Aortic smooth muscle cell (primary cell): ENCODE results near the gene PKMYT1. TPM values are rescaled to one million over a fixed set of nuclear protein-coding genes. Genes with fewer than 3 reads are reported as not detected.

Source experiments
- total RNA-seq: library from RNA; depleted of rRNA; stranded (reverse); fragments of >200 nt; gene quantifications from 2 replicates; pipeline ENCODE4 v1.2.3, GENCODE V29; 2014

The PKMYT1 gene
- 3.4 and 5.9 TPM in 2 replicates for total RNA-seq

DNA sequence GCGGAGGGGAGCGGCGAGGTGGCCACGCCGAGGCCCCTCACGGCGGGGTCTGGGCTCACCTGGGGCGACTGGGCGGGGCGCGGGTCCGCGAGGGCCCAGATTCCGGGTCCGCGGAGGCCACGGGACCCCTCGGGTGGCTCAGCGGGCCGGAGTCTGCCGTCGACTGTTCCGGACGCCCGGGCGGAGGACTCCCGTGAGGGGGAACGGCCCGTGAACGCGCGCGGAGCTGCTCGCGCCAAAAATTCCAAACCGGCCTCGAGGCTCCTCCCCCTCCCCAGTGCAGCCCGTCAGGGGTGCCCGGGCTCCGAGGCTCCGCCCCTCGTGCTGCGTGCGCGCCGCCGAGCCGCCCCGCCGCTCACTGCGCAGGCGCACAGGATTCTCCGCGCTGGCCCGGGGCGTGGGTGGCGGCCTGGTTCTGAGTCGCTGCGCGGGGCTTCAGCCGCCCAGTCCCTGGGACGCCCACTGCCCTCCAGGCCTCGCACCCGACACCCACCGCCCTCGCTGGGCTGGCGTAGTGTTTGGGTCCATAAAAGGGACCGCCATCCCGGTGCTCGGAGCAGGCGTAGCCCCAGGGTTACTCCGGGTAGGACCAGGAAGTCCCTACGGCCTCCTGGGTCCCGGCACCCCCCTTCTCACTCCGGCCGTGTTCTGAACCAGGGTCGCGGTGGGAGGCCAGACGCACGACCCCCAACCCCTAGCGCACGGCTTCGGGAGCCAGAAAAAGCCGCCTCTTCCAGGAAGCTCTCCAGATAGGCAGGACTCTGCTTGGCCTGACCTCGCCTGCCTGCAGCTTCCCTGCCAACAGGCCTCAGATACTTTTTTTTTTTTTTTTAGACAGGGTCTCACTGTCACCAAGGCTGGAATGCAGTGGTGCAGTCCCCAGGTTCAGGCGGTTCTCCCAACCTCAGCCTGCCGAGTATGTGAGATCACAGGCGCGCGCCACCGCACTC is at the start of gene PKMYT1:
Gene PKMYT1 (minus strand): TSS at position 220 of the 950 bp plus-strand sequence. CDS start 789 bp downstream, outside the sequence.

DNA sequence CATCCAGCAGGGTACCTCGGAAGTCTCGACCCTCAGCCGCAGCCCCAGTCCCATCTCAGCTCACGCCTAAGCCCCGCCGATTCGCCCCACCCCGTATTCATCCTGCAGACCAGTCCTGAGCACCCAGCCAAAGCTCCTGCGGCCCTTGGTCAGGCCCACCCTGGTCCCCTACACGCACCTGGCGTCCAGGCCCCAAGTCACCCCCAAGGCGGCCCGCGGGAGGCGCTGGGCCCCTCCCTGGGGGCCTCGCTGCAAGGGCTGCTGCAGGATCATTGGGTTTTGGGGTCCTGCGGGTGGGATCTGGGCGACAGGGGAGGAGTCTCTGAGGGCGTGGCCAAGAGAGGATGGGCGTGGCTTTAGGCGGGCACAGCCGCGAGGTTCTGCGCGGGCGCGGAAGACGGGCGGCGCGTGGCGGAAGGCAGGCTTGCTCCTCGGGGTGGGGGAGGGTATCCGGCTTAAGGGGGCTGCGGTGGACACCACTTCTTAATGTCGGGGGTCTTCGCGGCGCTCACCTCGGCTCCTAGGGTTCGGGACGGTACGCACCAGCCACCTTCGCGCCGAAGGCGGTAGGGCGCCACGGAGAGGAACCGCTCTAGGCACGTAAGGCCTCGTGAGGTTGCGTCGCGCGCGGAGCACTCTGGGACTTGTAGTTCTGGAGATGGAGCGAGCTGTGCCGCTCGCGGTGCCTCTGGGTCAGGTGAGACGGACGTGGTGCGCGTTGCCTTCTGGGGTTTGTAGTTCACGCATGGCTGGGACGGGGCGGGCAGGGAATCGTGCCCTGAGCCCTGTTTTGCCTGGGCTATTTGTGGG is 43.6 kb upstream of the PKMYT1 start, which contains the start of the genes HCFC1R1 and THOC6:
Gene HCFC1R1 (minus strand): TSS at position 274 of the 810 bp plus-strand sequence. CDS start 1 bp downstream, at position 273.
Gene THOC6 (plus strand): TSS at position 367 of the 810 bp plus-strand sequence. CDS start 292 bp downstream, at position 659.

DNA sequence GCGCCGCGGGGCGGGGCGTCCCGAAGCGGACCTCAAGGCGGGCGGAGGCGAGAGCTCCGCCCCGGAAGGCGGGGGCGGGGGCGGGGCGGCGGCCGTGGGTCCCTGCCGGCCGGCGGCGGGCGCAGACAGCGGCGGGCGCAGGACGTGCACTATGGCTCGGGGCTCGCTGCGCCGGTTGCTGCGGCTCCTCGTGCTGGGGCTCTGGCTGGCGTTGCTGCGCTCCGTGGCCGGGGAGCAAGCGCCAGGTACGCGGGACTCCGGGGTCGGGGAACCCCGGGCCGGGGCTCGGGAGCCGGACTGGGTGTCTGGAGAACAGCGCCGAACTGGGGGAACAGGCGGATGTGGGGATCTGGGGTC is 40.0 kb upstream of the PKMYT1 start, which contains the start of gene TNFRSF12A:
Gene TNFRSF12A (plus strand): TSS at position 122 of the 357 bp plus-strand sequence. CDS start 30 bp downstream, at position 152.

DNA sequence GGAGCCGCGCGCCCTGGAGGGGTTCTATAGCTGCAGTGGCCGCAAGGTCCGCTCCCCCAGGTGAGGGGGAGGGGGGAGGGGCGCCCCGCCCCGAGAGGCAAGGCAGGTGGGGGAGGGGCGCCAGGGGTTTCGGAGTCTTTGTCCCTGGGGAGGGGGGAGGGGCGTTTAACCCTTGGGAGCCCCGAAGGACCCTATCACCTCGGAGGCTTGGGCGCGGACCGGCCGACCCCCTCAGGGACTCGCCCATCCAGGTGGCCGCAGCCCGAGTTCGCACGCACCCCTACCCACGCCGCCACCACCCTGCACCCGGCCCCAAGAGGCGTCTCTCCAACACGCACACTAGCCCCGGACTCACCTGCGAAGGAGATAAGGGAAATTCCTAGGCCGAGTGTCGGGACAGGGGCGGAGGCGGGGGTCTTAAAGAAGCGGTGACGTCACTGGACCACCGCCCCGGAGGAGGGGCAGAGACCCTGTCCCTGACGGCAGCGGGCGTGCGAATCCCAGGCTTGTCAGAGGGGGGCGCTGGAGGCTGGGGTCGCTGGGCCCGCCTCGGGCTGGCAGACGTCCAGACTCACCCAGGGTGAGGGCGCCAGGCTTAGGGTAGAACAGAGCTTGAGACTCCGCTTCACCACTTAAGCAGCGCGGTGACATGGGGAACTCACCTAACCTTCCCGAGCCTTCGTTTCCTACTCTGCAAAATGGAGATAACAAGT is 37.7 kb upstream of the PKMYT1 start, which contains the start of gene CLDN6:
Gene CLDN6 (minus strand): TSS at position 390 of the 713 bp plus-strand sequence. CDS start 2,162 bp downstream, outside the sequence.

DNA sequence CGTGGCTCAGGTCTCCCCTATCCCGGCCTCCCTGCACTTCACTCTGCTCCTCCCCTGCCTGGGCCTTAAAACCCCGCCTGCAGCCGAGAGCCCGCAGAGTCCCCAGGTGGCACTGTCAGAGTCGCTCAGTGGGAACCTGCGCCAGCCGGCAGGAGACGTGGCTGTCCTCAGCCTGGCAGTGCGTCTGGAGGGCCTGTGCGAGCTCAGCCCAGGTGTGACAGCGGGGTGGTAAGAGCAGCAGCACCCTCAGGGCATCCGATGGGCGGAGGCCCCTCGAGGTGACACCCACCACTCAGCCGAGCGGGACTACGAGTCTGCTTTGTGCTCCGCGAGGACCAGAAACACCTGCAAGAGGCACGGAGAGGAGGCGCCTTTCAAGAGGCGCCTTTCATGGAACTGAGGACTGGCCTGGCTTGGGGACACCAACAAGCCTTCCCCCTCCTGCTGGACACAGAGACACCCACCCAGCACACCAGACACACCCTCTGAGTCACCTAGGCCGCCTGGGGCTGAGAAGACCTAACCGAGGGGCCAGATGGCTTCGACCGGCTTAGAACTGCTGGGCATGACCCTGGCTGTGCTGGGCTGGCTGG is 32.7 kb upstream of the PKMYT1 start, which contains the start of gene CLDN9:
Gene CLDN9 (plus strand): TSS at position 96 of the 593 bp plus-strand sequence. CDS start 440 bp downstream, at position 536.

DNA sequence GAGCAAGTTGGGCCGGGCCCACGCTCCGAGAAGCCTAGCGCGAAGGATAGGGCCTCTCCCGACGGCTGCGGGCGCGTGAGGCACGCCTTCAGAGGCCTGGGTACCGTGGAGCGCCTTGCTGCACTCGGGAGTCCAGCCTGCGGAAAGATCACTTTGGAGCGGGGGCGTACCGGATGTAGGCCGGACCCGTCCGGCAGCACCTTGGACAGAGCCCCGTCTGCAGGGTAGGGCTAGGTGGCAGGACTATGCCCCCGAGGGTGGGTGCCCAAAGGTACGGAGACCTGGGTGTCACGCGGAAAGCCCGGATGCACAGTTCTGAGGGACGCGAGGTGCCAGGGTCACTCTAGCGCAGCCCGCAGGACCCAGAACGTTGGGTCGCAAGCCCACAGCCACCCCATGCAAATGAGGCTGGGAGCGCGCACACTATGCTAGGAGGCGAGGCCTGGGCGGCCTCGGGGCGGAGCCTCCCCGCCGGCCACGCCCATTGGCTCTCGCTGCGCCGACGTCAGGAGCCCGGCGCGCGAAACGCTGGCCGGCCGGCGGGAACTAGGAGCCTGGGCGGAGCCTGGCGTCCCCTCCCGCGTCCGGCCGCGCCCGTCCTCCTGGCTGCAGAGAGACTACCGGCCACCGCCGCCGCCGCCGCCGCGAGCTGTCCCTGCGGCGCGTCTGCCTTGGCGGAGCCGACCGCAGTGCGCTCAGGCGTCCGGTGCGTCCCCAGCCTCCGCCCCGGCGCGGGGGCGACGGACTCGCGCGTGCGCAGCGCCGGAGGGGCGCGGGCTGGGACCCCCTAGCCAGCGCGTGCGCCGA is 11.3 kb downstream of the PKMYT1 start, which contains the start of gene PAQR4:
Gene PAQR4 (plus strand): TSS at position 611 of the 807 bp plus-strand sequence. CDS start 327 bp downstream, outside the sequence.

DNA sequence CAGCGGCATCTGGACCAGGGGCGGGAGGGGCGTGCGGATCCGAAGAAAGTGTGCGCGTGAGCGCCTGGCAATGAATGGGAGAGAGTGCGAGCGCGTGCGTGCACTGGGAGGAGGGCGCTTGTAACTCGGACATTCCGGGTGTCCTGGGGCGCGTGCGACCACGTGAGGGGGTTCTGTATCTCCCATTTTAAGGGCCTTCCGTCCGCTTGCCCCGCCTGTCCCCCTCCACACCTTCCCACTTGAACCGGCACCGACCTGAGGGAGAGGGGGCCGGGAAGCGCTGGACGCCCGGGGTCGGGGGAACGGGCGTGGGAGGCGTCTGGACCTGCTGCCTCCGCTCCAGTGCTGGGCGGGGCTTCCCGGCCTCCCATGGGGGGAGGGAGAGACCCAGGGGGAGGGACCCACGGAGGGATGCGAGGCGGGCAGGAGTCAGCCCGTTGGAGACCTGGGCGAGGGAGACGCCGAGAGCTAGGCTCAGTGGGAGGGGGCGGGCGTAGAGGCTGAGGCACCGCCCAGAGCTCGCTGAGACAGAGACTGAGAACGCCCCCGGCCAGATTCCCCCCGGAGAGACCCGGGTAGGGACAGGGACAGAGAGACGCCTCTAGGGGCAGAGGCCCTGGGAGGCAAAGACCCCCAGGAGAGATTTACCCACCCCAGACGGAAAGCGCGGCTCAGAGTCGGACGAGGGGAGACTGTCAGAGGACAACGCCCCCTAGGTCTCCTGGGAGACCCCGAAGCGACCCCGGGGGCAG is 16.3 kb downstream of the PKMYT1 start, which contains the start of gene KREMEN2:
Gene KREMEN2 (plus strand): TSS at position 553 of the 752 bp plus-strand sequence. CDS start 246 bp downstream, outside the sequence.

Other genes with a start within 250 kb of the PKMYT1 start
- 41.4 and 47.7 TPM in 2 replicates for gene SRRM2, start 227.8 kb downstream of the PKMYT1 start, total RNA-seq
- 355 and 449 TPM in 2 replicates for gene ELOB, start 203.2 kb downstream of the PKMYT1 start, total RNA-seq
- not detected in 2 replicates for gene PRSS33, start 192.9 kb downstream of the PKMYT1 start, total RNA-seq
- gene PRSS41, start 182.0 kb downstream of the PKMYT1 start, total RNA-seq = not detected in 2 replicates
- gene PRSS21, start 163.2 kb downstream of the PKMYT1 start, total RNA-seq = not detected in 2 replicates
- gene ZG16B, start 150.1 kb downstream of the PKMYT1 start, total RNA-seq = 0.25 and 3.7 TPM in 2 replicates
- gene PRSS22, start 122.3 kb downstream of the PKMYT1 start, total RNA-seq = not detected in 2 replicates
- gene FLYWCH2, start 97.2 kb downstream of the PKMYT1 start, total RNA-seq = 56.6 and 63.1 TPM in 2 replicates
- 35.6 and 38.4 TPM in 2 replicates for gene FLYWCH1, start 68.5 kb downstream of the PKMYT1 start, total RNA-seq
- not detected in 2 replicates for gene KREMEN2, start 16.2 kb downstream of the PKMYT1 start, total RNA-seq
- 6.5 and 12.6 TPM in 2 replicates for gene PAQR4, start 11.1 kb downstream of the PKMYT1 start, total RNA-seq
- not detected in 2 replicates for gene CLDN9, start 32.5 kb upstream of the PKMYT1 start, total RNA-seq
- not detected in 2 replicates for gene CLDN6, start 37.7 kb upstream of the PKMYT1 start, total RNA-seq
- 265 and 335 TPM in 2 replicates for gene TNFRSF12A, start 39.9 kb upstream of the PKMYT1 start, total RNA-seq
- 17.0 and 27.1 TPM in 2 replicates for gene HCFC1R1, start 43.5 kb upstream of the PKMYT1 start, total RNA-seq
- 14.1 and 15.0 TPM in 2 replicates for gene THOC6, start 43.6 kb upstream of the PKMYT1 start, total RNA-seq
- gene BICDL2, start 56.5 kb upstream of the PKMYT1 start, total RNA-seq = 0.13 TPM in 1 of 2 replicates, not detected in the other
- not detected in 2 replicates for gene MMP25, start 66.1 kb upstream of the PKMYT1 start, total RNA-seq
- gene IL32, start 85.2 kb upstream of the PKMYT1 start, total RNA-seq = 3.4 and 4.4 TPM in 2 replicates
- gene ZSCAN10, start 118.8 kb upstream of the PKMYT1 start, total RNA-seq = not detected in 2 replicates
- 12.6 and 13.6 TPM in 2 replicates for gene ZNF205, start 132.1 kb upstream of the PKMYT1 start, total RNA-seq
- gene ZNF213, start 154.6 kb upstream of the PKMYT1 start, total RNA-seq = 3.2 and 5.7 TPM in 2 replicates
- gene OR1F1, start 207.8 kb upstream of the PKMYT1 start, total RNA-seq = not detected in 2 replicates